CD14-positive monocyte (primary cell): ENCODE data around the gene PRR36. TPM values are rescaled to one million over a fixed set of nuclear protein-coding genes. Genes with fewer than 3 reads are reported as not detected.

ENCODE experiments used
- DNase-seq, 3 donors: peaks; one replicate each; pipeline ENCODE4 v3.0.0-alpha.2; 2011 to 2022
- H2AFZ ChIP-seq: 2 replicates; pipeline ENCODE4 v1.6.0; 2012; ENCODE audit warnings: mild to moderate bottlenecking, low read depth, low read length, inconsistent platforms; ENCODE audit not compliant: insufficient read depth, poor library complexity, severe bottlenecking
- H3K27ac ChIP-seq, 2 donors: 1 replicate in 1 of 2; 2 replicates in 1 of 2; pipeline ENCODE4 v1.5.1; 2012 to 2013; ENCODE audit warnings: low read length in 2 of 2, control low read depth in 1 of 2, inconsistent platforms in 1 of 2, low read depth in 1 of 2, mild to moderate bottlenecking in 1 of 2
- H3K27me3 ChIP-seq, 2 donors: one replicate each; pipeline versions ENCODE4 v1.6.0 to v1.6.1; 2011 to 2013; ENCODE audit warnings: low read length in 2 of 2; ENCODE audit not compliant: control insufficient read depth in 2 of 2, insufficient read depth in 2 of 2
- H3K36me3 ChIP-seq, 2 donors: replicated peaks in 1 of 2; 1 replicate in 1 of 2; 2 replicates in 1 of 2; pipeline versions ENCODE4 v1.5.1 to v1.6.1; 2012 to 2013; ENCODE audit warnings: low read length in 2 of 2, control low read depth in 1 of 2, inconsistent platforms in 1 of 2, mild to moderate bottlenecking in 1 of 2; ENCODE audit not compliant: insufficient read depth in 2 of 2, control insufficient read depth in 1 of 2
- H3K4me1 ChIP-seq, 2 donors: 1 replicate in 1 of 2; 2 replicates in 1 of 2; pipeline versions ENCODE4 v1.5.1 to v1.6.1; 2012 to 2013; ENCODE audit warnings: low read length in 2 of 2, control low read depth in 1 of 2, inconsistent platforms in 1 of 2, mild to moderate bottlenecking in 1 of 2, moderate library complexity in 1 of 2; ENCODE audit not compliant: insufficient read depth in 2 of 2, control insufficient read depth in 1 of 2
- H3K4me2 ChIP-seq: replicated peaks from 2 replicates; pipeline ENCODE3; 2012; ENCODE audit warnings: low read length, moderate library complexity, mild to moderate bottlenecking; ENCODE audit not compliant: poor library complexity, severe bottlenecking; ENCODE audit errors: extremely low read depth
- H3K4me3 ChIP-seq, 3 experiments: fragments of 200-600 bp in 1 of 3; sonication (generic) in 1 of 3; replicated peaks in 1 of 3; 1 replicate in 2 of 3; 2 replicates in 1 of 3; pipeline ENCODE4 v1.5.1; 2011 to 2013; ENCODE audit warnings: low read length in 3 of 3, mild to moderate bottlenecking in 3 of 3, control low read depth in 2 of 3, low read depth in 2 of 3, inconsistent platforms in 1 of 3, moderate library complexity in 1 of 3
- H3K79me2 ChIP-seq: 2 replicates; pipeline ENCODE4 v1.6.0; 2012; ENCODE audit warnings: mild to moderate bottlenecking, control low read depth, inconsistent platforms, low read length, moderate library complexity; ENCODE audit not compliant: insufficient read depth
- H3K9ac ChIP-seq: 2 replicates; pipeline ENCODE4 v1.6.0; 2017; ENCODE audit warnings: low read length, mild to moderate bottlenecking; ENCODE audit not compliant: insufficient read depth, poor library complexity, severe bottlenecking
- H3K9me3 ChIP-seq, 2 donors: replicated peaks in 1 of 2; 1 replicate in 1 of 2; 2 replicates in 1 of 2; pipeline versions ENCODE4 v1.5.1 to v1.6.1; 2012 to 2013; ENCODE audit warnings: low read length in 2 of 2, control low read depth in 1 of 2; ENCODE audit not compliant: control insufficient read depth in 1 of 2, insufficient read depth in 1 of 2
- H4K20me1 ChIP-seq: 2 replicates; pipeline ENCODE4 v1.6.0; 2012; ENCODE audit warnings: mild to moderate bottlenecking, low read length, control low read depth, moderate library complexity; ENCODE audit not compliant: insufficient read depth
- H3K27ac Mint-ChIP-seq, 7 donors: one replicate each; pipeline ENCODE4 v1.8.0; 2020; ENCODE audit warnings: mild to moderate bottlenecking in 7 of 7, mixed read lengths in 7 of 7, moderate library complexity in 6 of 7, inconsistent platforms in 2 of 7
- H3K27me3 Mint-ChIP-seq, 3 donors: one replicate each; pipeline ENCODE4 v1.8.0; 2021 to 2022; ENCODE audit warnings: low read depth in 3 of 3, mild to moderate bottlenecking in 3 of 3, mixed read lengths in 3 of 3, moderate library complexity in 3 of 3, inconsistent platforms in 1 of 3
- H3K36me3 Mint-ChIP-seq, 2 donors: one replicate each; pipeline ENCODE4 v1.8.0; 2020; ENCODE audit warnings: mixed read lengths in 2 of 2, inconsistent platforms in 1 of 2, mild to moderate bottlenecking in 1 of 2
- H3K4me1 Mint-ChIP-seq: one replicate; pipeline ENCODE4 v1.8.0; 2020; ENCODE audit warnings: mild to moderate bottlenecking, mixed read lengths
- H3K4me3 Mint-ChIP-seq, 2 donors: one replicate each; pipeline ENCODE4 v1.8.0; 2020; ENCODE audit warnings: mild to moderate bottlenecking in 2 of 2, mixed read lengths in 2 of 2, moderate library complexity in 1 of 2
- H3K9me3 Mint-ChIP-seq, 7 donors: one replicate each; pipeline ENCODE4 v1.8.0; 2020 to 2022; ENCODE audit warnings: mixed read lengths in 7 of 7, mild to moderate bottlenecking in 6 of 7, moderate library complexity in 6 of 7, inconsistent platforms in 2 of 7
- CTCF ChIP-seq: fragments of 200-600 bp; IDR thresholded peaks from one replicate; pipeline ENCODE4 v1.8.0; 2022; ENCODE audit warnings: antibody characterized with exemption, mild to moderate bottlenecking
- WGBS: methylation state at CpG from one replicate; pipeline ENCODE4 v1.1.5; 2013; ENCODE audit warnings: missing lambda C conversion rate; ENCODE audit not compliant: insufficient coverage; 5-methylcytosine and 5-hydroxymethylcytosine counted together
- intact Hi-C, 2 donors: fragments of 100-400 bp; cut with micrococcal nuclease; formaldehyde crosslinking; loops; one replicate each; pipeline versions ENCODE4 v1.15.0 to v1.15.1; 2023
- polyA plus RNA-seq, 3 donors: library from polyadenylated mRNA; depleted of rRNA in 1 of 3; unstranded in 2 of 3; stranded (reverse) in 1 of 3; fragments of 300-500 nt in 2 of 3; fragments of >200 nt in 1 of 3; fragmentation: Illumina TruSeq in 2 of 3; gene quantifications; 1 replicate in 2 of 3; 2 replicates in 1 of 3; pipeline ENCODE4 v1.2.3, GENCODE V29; 2012 to 2021

The PRR36 gene
- polyA plus RNA-seq, 3 donors: not detected

- Histone ChIP-seq H3K9me3 (peaks cover 0 to 1% of the 10 kb centered on the region in 2 donors), H3K36me3 (no peaks in the 10 kb centered on the region), H3K79me2 (no peaks in the 10 kb centered on the region), H3K4me1 (peaks cover 20 to 22% of the 10 kb centered on the region in 2 donors), H3K4me3 (no peak overlapping the region), H4K20me1 (no peaks in the 10 kb centered on the region), H3K4me2 (no peak overlapping the region), H3K9ac (no peak overlapping the region), H3K27ac (no peak overlapping the region), H2AFZ (no peak overlapping the region), H3K27me3 (peaks cover 25 to 74% of the 10 kb centered on the region in 2 donors)
- Mint-ChIP-seq H3K4me3 (peak overlapping the region in 1 of 2 donors; percentile 67), H3K4me1 (peaks cover 23% of the 10 kb centered on the region), H3K27me3 (peaks cover 68 to 86% (median 71%) of the 10 kb centered on the region in 3 donors), H3K9me3 (peaks cover 0 to 30% (median 12%) of the 10 kb centered on the region in 7 donors), H3K27ac (no peak overlapping the region), H3K36me3 (peaks cover 11 to 18% of the 10 kb centered on the region in 2 donors)
- TF ChIP-seq CTCF: no peak
- no peak for DNase-seq
- 37% methylated on average over 83 of the region's 83 CpGs for WGBS
- intact Hi-C loops: no loop called here
Observed at GRCh38 chr19:7863157-7863970, 10.8 kb downstream of the PRR36 start.

GRCh38 chr19:7862413-7862951 lies 11.7 kb downstream of the PRR36 start:
- no peaks in the 10 kb centered on the region for H4K20me1 ChIP-seq
- DNase-seq: peak; percentile 18 to 62 (median 36)
- H3K36me3 ChIP-seq: no peaks in the 10 kb centered on the region
- Mint-ChIP-seq H3K36me3 (peaks cover 9 to 18% of the 10 kb centered on the region in 2 donors), H3K9me3 (peaks cover 0 to 27% (median 8%) of the 10 kb centered on the region in 7 donors), H3K4me3 (peak overlapping the region; percentile 24 to 83), H3K27me3 (peaks cover 59 to 77% (median 62%) of the 10 kb centered on the region in 3 donors), H3K4me1 (peaks cover 20% of the 10 kb centered on the region), H3K27ac (no peak overlapping the region)
- H3K27me3 ChIP-seq: peaks cover 22 to 65% of the 10 kb centered on the region in 2 donors
- H2AFZ ChIP-seq: no peak overlapping the region
- H3K9ac ChIP-seq: no peak overlapping the region
- peak overlapping the region; percentile 11 to 66 (median 12) for H3K4me3 ChIP-seq
- H3K79me2 ChIP-seq: no peaks in the 10 kb centered on the region
- WGBS: 3% methylated on average over 23 of the region's 67 CpGs
- H3K4me2 ChIP-seq: peak overlapping the region; percentile 76
- TF ChIP-seq CTCF: no peak
- H3K9me3 ChIP-seq: no peaks in the 10 kb centered on the region
- H3K27ac ChIP-seq: no peak overlapping the region
- H3K4me1 ChIP-seq: peaks cover 18 to 20% of the 10 kb centered on the region in 2 donors
- intact Hi-C loops: no loop called here
